GM18526 (cell line): Measurements from ENCODE around the gene NOL6.

Experiments used
- POLR2A ChIP-seq: IDR thresholded peaks from 3 replicates; pipeline ENCODE4 v1.6.1; 2011; ENCODE audit not compliant: insufficient read length; ENCODE audit errors: extremely low read depth

NOL6 gene, protein sequence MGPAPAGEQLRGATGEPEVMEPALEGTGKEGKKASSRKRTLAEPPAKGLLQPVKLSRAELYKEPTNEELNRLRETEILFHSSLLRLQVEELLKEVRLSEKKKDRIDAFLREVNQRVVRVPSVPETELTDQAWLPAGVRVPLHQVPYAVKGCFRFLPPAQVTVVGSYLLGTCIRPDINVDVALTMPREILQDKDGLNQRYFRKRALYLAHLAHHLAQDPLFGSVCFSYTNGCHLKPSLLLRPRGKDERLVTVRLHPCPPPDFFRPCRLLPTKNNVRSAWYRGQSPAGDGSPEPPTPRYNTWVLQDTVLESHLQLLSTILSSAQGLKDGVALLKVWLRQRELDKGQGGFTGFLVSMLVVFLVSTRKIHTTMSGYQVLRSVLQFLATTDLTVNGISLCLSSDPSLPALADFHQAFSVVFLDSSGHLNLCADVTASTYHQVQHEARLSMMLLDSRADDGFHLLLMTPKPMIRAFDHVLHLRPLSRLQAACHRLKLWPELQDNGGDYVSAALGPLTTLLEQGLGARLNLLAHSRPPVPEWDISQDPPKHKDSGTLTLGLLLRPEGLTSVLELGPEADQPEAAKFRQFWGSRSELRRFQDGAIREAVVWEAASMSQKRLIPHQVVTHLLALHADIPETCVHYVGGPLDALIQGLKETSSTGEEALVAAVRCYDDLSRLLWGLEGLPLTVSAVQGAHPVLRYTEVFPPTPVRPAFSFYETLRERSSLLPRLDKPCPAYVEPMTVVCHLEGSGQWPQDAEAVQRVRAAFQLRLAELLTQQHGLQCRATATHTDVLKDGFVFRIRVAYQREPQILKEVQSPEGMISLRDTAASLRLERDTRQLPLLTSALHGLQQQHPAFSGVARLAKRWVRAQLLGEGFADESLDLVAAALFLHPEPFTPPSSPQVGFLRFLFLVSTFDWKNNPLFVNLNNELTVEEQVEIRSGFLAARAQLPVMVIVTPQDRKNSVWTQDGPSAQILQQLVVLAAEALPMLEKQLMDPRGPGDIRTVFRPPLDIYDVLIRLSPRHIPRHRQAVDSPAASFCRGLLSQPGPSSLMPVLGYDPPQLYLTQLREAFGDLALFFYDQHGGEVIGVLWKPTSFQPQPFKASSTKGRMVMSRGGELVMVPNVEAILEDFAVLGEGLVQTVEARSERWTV

DNA sequence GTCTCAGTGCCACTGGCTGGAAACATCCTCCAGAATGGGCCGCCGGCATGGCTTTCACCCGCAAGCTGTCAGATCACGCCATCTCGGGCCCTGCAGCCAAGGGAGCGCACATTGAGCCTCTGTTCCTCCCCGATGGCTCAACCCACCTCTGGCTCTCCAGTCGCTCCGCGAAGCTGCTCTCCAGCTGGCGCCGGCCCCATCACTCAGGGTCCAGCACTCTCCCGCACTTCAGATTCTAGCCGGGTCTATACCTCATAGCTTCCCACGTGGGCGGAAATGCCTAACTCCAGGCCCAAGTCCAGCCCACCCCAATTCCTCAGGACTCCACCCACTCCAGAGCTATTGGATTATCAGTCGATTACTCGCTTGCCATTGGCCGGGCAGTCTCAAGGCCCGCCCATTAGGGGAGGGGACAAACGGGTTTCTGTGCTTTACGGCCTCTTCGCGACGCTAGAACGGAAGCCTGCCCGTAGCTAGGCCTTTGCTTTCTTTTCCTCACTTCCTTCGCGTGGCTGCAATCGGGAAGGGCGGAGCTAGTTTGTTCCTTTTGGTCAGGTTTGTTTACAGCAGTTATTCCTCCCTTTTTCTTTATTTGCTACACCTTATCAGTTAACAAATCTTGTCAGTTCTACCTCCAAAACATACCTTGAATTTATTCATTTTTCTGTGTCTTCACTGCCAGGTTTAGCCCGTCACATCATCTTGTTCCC, at the start of gene NOL6:
NOL6 (minus strand) TSS at position 282 of the 710 bp plus-strand sequence; CDS start at position 200, 82 bp downstream.
- peak; percentile 75 for TF ChIP-seq POLR2A

DNA sequence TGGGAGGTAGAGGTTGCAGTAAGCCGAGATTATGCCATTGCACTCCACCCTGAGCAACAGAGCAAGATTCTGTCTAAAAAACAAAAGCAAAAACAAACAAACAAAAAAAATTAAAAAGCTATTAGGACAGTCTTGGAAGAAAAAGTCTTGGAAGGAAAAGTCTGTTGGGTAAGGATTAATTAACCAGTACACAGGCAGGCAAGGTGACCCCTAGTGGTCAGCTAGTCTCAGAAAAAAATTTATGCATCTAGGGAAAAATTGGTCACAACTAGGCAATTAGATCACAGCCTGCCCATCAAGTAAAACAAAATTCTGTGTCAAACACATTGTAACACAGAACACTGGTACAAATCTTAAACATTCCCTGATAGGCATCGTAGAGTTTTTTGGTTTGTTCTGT, 43.6 kb upstream of the NOL6 start:
- no peak for TF ChIP-seq POLR2A

DNA sequence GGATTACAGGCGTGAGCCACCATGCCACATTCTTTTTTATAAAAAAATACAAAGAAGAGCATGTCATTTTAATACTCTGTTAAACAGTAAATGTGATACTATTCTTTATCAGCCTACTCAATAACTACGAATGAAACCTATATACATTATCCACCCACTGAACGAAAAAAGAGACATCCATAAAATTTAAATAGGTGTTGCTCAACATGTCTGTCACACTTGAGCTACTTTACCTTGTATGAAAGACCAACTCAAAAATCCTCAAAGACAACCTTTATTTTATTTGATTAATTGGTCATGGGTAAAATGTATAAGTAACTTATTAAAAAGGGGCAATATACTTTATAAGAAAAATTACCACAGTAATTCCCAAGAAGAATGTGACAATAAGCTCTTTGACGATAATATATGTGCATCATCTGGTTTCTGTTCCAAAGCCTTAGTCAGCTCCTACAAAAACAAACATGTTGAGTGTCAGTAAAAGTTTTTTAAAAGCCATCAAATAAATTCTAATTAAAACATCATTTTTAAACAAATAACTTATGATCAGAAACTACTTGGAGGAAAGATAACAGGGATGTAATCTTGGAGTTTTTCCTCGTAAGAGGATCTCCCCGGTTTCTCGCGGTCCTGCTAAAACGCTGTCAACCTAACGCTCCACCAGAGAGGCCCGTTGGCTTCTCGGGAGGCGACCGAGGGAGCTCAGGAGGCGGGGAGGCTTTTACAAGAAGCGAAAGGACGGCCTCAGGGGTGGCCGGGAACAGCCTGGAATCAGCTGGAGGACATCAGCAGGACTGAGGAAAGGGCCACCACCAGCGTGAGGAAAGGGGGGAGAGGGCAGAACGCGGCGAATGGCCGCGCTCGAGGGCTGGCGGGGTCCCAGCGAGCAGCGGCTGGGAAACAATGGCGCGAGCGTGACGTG, 36.8 kb upstream of the NOL6 start:
- no peak for TF ChIP-seq POLR2A

DNA sequence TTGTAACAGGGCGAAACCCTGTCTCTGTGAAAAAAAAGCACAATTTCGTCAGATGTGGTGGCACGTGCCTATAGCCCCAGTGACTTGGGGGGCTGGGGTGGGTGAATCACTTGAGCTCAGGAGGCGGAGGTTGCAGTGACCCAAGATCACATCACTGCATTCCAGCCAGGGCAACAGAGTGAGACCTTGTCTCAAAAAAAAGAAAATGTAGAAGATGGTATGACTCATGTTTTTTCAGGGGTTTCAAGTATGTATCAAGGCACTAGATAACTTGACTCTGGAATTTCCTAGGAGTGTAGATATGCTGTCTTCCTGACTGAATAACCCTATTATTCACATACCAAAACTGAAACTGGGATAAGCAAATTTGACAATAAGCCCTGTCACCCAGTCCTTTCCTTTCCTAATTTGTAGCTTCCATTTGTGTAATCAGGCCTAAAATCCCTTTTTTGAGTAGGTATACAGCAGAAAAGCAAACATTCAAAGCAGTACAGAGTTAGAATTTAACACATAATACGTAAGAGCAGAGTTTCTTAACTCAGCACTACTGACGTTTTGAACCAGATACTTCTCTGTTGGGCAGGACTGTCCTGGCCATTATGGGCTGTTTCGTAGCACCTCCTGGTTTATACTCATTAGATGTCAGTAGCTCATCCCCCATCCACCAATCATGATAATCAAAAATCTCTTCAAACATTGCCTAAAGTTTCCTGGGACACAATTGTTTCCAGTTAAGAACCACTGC, 33.1 kb upstream of the NOL6 start:
- TF ChIP-seq POLR2A, result no peak

DNA sequence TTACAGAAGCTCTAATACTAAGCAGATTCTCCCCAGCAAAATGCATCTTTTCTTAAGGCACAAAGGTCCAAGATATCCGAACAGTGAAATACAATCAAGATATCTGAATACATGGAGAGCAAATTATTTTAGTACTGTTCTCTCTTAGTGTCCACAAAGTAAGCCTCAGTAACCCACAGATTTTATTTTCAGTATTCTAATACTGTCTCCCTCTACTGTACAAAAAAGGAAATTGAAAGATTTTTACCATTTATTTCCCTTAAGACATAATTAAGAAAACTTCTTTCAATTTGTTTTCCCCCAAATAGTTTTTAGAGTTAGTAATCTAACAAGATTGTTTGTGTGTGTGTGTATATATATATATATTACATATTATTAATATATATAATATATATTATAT, 24.7 kb upstream of the NOL6 start:
- TF ChIP-seq POLR2A, result no peak

DNA sequence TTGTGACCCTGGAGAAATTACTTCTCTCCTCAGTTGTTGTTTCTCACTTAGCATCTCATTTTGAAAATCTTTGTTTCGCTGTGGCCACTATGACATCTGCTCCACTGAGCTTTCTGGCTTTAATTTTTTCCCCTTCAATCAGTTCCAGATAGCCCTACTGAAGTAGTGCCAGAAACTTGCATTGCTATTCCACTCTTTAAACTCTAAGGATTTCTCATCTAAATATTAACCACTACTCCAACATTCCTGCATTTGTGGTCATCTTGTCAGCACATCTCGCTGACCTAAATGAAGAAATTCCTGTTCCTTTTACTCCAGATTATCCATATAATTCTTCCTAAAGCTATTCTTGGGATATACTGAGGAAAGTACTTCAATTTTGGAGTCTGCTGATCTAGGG, 15.3 kb upstream of the NOL6 start:
- no peak for TF ChIP-seq POLR2A

DNA sequence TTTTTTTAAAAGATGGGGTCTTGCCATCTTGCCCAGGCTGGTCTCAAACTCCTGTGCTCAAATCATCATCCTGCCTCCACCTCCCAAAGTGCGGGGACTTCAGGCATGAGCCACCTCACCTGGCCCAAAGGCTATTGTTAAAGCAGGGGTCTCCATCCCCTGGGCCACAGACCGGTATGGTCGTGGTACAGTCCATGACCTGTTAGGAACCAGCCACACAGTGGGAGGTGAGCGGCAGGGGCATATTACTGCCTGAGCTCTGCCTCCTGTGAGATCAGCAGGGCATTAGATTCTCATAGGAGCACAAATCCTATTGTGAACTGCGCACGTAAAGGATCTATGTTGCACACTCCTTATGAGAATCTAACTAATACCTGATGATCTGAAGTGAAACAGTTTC, 7.3 kb upstream of the NOL6 start:
- TF ChIP-seq POLR2A, result no peak

DNA sequence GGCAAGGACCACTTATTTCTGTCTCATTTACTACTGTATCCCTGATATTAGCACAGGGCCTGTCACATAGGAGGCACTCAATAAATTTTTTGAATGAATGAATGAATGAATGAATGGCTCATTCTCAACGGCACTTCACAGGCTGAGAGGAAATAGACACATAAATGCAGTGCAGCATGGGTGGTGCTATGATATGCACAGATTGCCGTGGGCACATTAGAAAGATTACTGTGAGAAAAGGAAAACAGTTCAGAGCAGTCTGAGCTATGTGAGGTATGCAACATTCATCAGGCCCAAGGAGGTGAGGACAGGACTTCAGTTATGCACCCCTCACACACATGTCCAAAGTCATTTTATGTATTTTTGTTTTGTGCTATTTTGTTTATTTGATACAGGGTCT, 6.4 kb upstream of the NOL6 start:
- TF ChIP-seq POLR2A, result no peak

DNA sequence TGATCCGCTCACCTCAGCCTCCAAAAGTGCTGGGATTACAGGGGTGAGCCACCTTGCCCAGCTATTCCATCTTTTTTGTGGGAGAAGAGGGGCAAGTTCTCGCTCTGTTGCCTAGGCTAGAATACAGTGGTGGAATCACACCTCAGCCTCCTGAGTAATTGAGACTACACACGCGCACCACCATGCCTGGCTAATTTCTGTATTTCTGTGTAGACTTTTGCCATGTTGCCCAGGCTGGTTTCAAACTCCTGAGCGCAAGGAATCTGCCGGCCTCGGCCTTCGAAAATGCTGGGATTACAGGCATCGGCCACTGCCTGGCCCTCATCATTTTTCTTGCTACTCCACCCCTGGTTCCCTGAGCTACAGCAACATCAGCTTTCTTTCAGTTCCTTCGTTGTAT, 2.8 kb upstream of the NOL6 start:
- TF ChIP-seq POLR2A, result no peak

DNA sequence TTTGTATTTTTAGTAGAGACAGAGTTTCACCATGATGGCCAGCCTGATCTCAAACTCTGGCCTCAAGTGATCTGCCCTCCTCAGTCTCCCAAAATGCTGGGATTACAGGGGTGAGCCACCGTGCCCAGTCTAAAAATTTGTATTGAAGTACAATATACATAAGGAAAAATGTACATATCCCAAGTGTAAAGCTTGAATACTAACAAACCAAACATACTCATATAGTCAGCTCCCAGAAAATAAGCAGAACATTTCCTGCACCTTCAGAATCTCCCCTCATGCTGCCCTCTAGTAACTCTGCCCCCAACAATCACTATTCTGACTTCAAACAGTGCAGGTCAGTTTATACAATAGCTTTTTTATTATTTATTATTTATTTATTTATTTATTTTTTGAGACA, 1.6 kb upstream of the NOL6 start:
- no peak for TF ChIP-seq POLR2A

DNA sequence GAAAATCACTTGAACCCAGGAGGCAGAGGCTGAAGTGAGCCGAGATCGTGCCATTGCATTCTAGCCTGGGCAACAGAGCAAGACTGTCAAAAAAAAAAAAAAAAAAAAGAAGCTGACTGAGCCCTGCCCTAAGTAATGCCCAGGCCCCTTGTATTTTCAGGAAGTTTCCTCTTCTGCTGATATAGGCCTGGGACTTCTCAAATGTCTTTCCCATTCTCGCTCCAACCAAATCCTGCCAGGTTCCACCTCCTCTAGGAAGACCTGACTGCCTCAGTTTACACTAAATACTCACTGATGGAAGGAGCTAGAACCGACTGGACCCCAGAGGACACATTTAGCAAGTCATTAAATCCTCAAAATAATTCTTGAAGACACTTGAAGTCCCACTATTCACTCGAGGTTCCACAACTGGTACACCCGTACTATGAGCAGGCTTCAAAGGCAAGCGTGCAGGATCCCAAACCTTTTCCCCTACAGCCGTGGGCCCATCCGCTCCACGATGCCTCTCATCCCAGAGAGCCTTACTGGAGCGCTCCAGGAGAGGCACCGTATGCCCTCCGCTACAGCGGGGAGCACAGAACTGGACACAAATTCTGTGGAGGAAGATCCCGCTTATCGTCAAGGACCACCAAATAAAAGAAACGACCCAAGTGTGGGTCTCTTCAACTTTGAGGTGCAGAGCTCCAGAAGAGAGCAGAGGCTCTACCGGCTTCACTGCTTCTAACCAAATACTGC, 676 bp downstream of the NOL6 start:
- TF ChIP-seq POLR2A, result no peak

DNA sequence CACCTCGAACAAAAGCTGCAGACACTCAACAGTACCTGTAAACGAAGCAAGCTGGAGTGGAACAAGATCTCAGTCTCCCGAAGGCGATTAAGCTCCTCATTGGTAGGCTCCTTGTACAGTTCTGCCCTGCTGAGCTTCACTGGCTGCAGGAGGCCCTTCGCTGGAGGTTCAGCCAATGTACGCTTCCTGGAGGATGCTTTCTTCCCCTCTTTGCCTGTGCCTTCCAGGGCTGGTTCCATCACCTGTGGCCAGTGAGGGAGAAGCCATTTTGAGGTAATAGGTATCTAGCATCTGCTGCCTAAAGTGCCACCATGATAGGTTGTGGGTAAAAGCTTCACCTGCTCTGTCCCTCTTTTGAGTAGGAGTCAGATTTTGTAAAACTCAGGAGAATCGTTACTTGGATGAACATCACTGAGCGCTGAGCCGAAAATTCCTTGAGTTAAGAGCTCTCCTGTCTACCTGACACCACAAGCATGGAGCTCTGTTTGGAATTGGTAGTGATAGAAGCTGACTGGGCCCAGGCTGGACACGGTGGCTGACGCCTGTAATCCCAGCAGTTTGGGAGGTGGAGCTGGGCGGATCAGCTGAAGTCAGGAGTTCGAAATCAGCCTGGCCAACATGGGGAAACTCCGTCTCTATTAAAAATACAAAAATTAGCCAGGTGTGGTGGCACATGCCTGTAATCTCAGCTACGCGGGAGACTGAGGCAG, 1.4 kb downstream of the NOL6 start:
- TF ChIP-seq POLR2A, result no peak

DNA sequence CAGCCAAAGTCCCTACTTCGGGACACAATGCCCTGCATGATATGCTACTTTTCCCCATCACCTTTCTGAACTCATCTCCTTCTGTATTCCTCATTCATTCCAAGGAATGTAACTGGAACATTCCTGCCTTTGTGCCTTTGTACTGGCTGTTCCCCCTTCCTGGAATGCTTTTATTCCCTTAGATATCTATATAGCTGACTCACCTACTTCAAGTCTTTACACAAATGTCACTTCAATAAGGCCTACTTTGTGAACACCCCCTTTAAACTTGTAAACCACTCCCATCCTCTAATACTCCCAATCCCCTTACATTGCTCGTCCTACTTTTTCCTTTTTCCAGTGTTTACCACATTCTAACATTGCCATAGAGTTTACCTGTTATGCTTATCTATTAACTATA, 2.4 kb downstream of the NOL6 start:
- no peak for TF ChIP-seq POLR2A
